ENCODE measurements around the gene GBGT1. TPM values are rescaled to one million over a fixed set of nuclear protein-coding genes. Genes with fewer than 3 reads are reported as not detected.

GBGT1 gene
- total and polyA plus RNA-seq, 9 of the 15 experiments (the other 6 are each of a cell fraction or from before 2014, with no cell fraction given), result 0.55 to 25.8 (median 13.7) TPM

DNA sequence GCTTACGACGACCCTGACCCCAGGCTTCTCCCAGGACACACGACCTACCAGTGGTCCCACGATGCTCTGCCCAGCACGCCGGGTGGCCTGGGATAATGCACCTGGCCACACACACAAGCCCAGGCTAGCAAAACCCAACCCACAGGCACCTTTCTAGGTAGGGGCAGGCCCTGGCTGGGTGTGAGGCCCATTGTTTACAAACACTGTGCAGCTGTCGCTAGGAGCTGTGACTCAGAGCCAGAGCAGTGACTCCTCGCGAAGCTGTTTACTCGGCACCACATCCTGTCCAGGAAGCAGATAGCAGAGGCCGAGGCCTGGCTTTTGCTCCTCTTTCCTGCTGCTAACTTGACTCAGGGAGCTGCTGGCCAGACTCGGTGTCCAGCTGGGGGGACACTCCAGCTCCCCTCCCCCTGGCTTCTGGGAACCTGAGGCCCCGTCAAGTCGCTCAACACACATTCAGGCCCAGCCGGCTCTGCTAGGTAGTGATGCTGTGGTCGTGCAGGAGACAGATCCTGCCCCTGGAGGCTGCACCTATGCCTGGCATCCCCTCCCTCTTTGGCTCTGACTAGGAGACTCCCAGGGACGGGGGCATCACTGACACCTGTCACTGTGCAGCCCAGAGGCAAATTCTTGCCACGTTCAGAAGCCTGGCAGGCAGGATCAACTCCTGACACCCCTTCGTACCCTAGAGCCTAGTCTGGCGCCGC lies 29.9 kb downstream of the GBGT1 start (continued):
- TF ChIP-seq DMBX1 (CRISPR knock-in tag; IDR thresholded peaks at IDR 0.05; ENCODE audit: borderline replicate concordance) (0 out of 2 replicates have a peak, but pooled peaks have one; percentile 74), SAFB (IDR thresholded peaks at IDR 0.05; ENCODE audit: borderline replicate concordance, low read depth, low read length) (no peak), ZNF175 (CRISPR knock-in tag; IDR thresholded peaks at IDR 0.05; ENCODE audit: low read depth) (peak; percentile 87), GABPB1 (CRISPR knock-in tag; IDR thresholded peaks at IDR 0.05) (peak; percentile 88), LCOR (CRISPR knock-in tag; IDR thresholded peaks at IDR 0.05) (peak; percentile 56; the same call in 1 of the 2 replicates), POLR3G (IDR thresholded peaks at IDR 0.05; ENCODE audit: extremely low read depth, insufficient read length, insufficient replicate concordance) (no peak), ZNF197 (CRISPR knock-in tag; IDR thresholded peaks at IDR 0.05; ENCODE audit: low read depth) (no peak), FOXJ2 (tag; IDR thresholded peaks at IDR 0.05) (peak; percentile 100), POLR2G (IDR thresholded peaks at IDR 0.05; ENCODE audit: low read depth, low read length) (peak; percentile 69), ZNF217 (CRISPR knock-in tag; IDR thresholded peaks at IDR 0.05) (no peak), FOS (IDR thresholded peaks at IDR 0.05; ENCODE audit: extremely low read depth, insufficient read length) (peak; percentile 77), BACH1 (tag; IDR thresholded peaks at IDR 0.05) (peak; percentile 60; the same call in 1 of the 2 replicates), TBP (optimal IDR thresholded peaks at IDR 0.05; ENCODE audit: low read depth, low read length) (peak; percentile 31)
- TF ChIP-seq, protein P1, sequence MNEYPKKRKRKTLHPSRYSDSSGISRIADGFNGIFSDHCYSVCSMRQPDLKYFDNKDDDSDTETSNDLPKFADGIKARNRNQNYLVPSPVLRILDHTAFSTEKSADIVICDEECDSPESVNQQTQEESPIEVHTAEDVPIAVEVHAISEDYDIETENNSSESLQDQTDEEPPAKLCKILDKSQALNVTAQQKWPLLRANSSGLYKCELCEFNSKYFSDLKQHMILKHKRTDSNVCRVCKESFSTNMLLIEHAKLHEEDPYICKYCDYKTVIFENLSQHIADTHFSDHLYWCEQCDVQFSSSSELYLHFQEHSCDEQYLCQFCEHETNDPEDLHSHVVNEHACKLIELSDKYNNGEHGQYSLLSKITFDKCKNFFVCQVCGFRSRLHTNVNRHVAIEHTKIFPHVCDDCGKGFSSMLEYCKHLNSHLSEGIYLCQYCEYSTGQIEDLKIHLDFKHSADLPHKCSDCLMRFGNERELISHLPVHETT (CRISPR knock-in tag; conservative IDR thresholded peaks at IDR 0.05 in 1 of 2, IDR thresholded peaks at IDR 0.05 in 1 of 2), result peak in 1 of 2 experiments; percentile 79; a peak in 2 of 4 replicates
- TF ChIP-seq, protein P2, sequence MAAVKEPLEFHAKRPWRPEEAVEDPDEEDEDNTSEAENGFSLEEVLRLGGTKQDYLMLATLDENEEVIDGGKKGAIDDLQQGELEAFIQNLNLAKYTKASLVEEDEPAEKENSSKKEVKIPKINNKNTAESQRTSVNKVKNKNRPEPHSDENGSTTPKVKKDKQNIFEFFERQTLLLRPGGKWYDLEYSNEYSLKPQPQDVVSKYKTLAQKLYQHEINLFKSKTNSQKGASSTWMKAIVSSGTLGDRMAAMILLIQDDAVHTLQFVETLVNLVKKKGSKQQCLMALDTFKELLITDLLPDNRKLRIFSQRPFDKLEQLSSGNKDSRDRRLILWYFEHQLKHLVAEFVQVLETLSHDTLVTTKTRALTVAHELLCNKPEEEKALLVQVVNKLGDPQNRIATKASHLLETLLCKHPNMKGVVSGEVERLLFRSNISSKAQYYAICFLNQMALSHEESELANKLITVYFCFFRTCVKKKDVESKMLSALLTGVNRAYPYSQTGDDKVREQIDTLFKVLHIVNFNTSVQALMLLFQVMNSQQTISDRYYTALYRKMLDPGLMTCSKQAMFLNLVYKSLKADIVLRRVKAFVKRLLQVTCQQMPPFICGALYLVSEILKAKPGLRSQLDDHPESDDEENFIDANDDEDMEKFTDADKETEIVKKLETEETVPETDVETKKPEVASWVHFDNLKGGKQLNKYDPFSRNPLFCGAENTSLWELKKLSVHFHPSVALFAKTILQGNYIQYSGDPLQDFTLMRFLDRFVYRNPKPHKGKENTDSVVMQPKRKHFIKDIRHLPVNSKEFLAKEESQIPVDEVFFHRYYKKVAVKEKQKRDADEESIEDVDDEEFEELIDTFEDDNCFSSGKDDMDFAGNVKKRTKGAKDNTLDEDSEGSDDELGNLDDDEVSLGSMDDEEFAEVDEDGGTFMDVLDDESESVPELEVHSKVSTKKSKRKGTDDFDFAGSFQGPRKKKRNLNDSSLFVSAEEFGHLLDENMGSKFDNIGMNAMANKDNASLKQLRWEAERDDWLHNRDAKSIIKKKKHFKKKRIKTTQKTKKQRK (IDR thresholded peaks at IDR 0.05; ENCODE audit: borderline replicate concordance, low read depth, low read length), result no peak
- TF ChIP-seq, protein P3, sequence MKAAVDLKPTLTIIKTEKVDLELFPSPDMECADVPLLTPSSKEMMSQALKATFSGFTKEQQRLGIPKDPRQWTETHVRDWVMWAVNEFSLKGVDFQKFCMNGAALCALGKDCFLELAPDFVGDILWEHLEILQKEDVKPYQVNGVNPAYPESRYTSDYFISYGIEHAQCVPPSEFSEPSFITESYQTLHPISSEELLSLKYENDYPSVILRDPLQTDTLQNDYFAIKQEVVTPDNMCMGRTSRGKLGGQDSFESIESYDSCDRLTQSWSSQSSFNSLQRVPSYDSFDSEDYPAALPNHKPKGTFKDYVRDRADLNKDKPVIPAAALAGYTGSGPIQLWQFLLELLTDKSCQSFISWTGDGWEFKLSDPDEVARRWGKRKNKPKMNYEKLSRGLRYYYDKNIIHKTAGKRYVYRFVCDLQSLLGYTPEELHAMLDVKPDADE (conservative IDR thresholded peaks at IDR 0.05; ENCODE audit: control insufficient read depth, low read depth, low read length), result peak; percentile 93

Measured in K562 (cell line).